A172 (cell line): ENCODE data around the gene PLD5. TPM values are rescaled to one million over a fixed set of nuclear protein-coding genes. Genes with fewer than 3 reads are reported as not detected.
"Not testable (repeated sequence)": the region's sequence is repeated elsewhere in the genome, so short reads cannot be mapped to it uniquely, and the experiment has no call there.

Source experiments
- DNase-seq: peaks from one replicate; pipeline ENCODE4 v3.0.0-alpha.2; 2015; ENCODE audit warnings: low spot score
- total RNA-seq: library from RNA; depleted of rRNA; stranded (reverse); fragments of >200 nt; shearing (Covaris generic); gene quantifications from 2 replicates; pipeline ENCODE4 v1.2.3, GENCODE V29; 2014

The PLD5 gene
- total RNA-seq, 1 experiment from 2014 or later: not detected

- DNase-seq: no peak
Measured at GRCh38 chr1:242489545-242489944, 35.0 kb downstream of the PLD5 start.

- no peak for DNase-seq
Measured at GRCh38 chr1:242477944-242478343, 46.6 kb downstream of the PLD5 start.

GRCh38 chr1:242470774-242471173, 53.7 kb downstream of the PLD5 start:
- no peak for DNase-seq

- DNase-seq: no peak
Measured at GRCh38 chr1:242468784-242469183, 55.7 kb downstream of the PLD5 start.

GRCh38 chr1:242467556-242468145, 56.8 kb downstream of the PLD5 start:
- DNase-seq: peak; percentile 57

- DNase-seq: no peak
Measured at GRCh38 chr1:242462867-242463266, 61.6 kb downstream of the PLD5 start.

- not testable (repeated sequence) for DNase-seq
Measured at GRCh38 chr1:242459740-242460139, 64.8 kb downstream of the PLD5 start.

GRCh38 chr1:242456726-242457269, 67.7 kb downstream of the PLD5 start:
- DNase-seq: no peak

GRCh38 chr1:242455052-242455361, 69.5 kb downstream of the PLD5 start:
- no peak for DNase-seq

- DNase-seq: peak; percentile 40
Measured at GRCh38 chr1:242454262-242455051, 70.0 kb downstream of the PLD5 start.

- DNase-seq: no peak
Measured at GRCh38 chr1:242452573-242452972, 71.9 kb downstream of the PLD5 start.

- no peak for DNase-seq
Measured at GRCh38 chr1:242449661-242450060, 74.8 kb downstream of the PLD5 start.

- no peak for DNase-seq
Measured at GRCh38 chr1:242448910-242449645, 75.4 kb downstream of the PLD5 start.

GRCh38 chr1:242447689-242448088, 76.8 kb downstream of the PLD5 start:
- DNase-seq: no peak

GRCh38 chr1:242440757-242441156, 83.7 kb downstream of the PLD5 start:
- DNase-seq: no peak

- no peak for DNase-seq
Measured at GRCh38 chr1:242435200-242435599, 89.3 kb downstream of the PLD5 start.

GRCh38 chr1:242432491-242433095, 91.9 kb downstream of the PLD5 start:
- DNase-seq: no peak

GRCh38 chr1:242431786-242432185, 92.7 kb downstream of the PLD5 start:
- no peak for DNase-seq

- no peak for DNase-seq
Measured at GRCh38 chr1:242430956-242431355, 93.5 kb downstream of the PLD5 start.

- DNase-seq: no peak
Measured at GRCh38 chr1:242428399-242429190, 95.9 kb downstream of the PLD5 start.

- no peak for DNase-seq
Measured at GRCh38 chr1:242427519-242427918, 97.0 kb downstream of the PLD5 start.
